ENCODE data around the gene GLDN.

GRCh38 chr15:51313644-51314280, 27.7 kb upstream of the GLDN start:
- TF ChIP-seq, protein P1, sequence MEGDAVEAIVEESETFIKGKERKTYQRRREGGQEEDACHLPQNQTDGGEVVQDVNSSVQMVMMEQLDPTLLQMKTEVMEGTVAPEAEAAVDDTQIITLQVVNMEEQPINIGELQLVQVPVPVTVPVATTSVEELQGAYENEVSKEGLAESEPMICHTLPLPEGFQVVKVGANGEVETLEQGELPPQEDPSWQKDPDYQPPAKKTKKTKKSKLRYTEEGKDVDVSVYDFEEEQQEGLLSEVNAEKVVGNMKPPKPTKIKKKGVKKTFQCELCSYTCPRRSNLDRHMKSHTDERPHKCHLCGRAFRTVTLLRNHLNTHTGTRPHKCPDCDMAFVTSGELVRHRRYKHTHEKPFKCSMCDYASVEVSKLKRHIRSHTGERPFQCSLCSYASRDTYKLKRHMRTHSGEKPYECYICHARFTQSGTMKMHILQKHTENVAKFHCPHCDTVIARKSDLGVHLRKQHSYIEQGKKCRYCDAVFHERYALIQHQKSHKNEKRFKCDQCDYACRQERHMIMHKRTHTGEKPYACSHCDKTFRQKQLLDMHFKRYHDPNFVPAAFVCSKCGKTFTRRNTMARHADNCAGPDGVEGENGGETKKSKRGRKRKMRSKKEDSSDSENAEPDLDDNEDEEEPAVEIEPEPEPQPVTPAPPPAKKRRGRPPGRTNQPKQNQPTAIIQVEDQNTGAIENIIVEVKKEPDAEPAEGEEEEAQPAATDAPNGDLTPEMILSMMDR (IDR thresholded peaks at IDR 0.05), result no peak
- no peak for TF ChIP-seq POLR2A (IDR thresholded peaks at IDR 0.05)

Data from thyroid gland (tissue), 4 donors.